Osteoblast (primary cell): ENCODE measurements around the gene ASMTL. TPM values are rescaled to one million over a fixed set of nuclear protein-coding genes. Genes with fewer than 3 reads are reported as not detected.

Experiments
- DNase-seq: peaks from one replicate; pipeline ENCODE4 v3.0.0; 2011; ENCODE audit warnings: low spot score, mixed read lengths; ENCODE audit not compliant: insufficient read length; ENCODE audit errors: missing footprints
- H2AFZ ChIP-seq: 2 replicates; pipeline ENCODE4 v1.6.0; 2011; ENCODE audit warnings: mild to moderate bottlenecking, low read length
- H3K27ac ChIP-seq: 2 replicates; pipeline ENCODE4 v1.5.1; 2011; ENCODE audit warnings: mild to moderate bottlenecking, low read depth, low read length, moderate library complexity
- H3K27me3 ChIP-seq: 2 replicates; pipeline ENCODE4 v1.6.0; 2012; ENCODE audit warnings: mild to moderate bottlenecking, control low read depth, inconsistent platforms, low read length, moderate library complexity; ENCODE audit not compliant: insufficient read depth
- H3K36me3 ChIP-seq: 2 replicates; pipeline ENCODE4 v1.5.1; 2011; ENCODE audit warnings: mild to moderate bottlenecking, low read length, control low read depth, moderate library complexity; ENCODE audit not compliant: insufficient read depth
- H3K4me1 ChIP-seq: 2 replicates; pipeline ENCODE4 v1.5.1; 2011; ENCODE audit warnings: mild to moderate bottlenecking, low read length, control low read depth, moderate library complexity; ENCODE audit not compliant: insufficient read depth
- H3K4me2 ChIP-seq: 2 replicates; pipeline ENCODE4 v1.6.0; 2011; ENCODE audit warnings: mild to moderate bottlenecking, low read length; ENCODE audit not compliant: insufficient read depth
- H3K4me3 ChIP-seq: fragments of 200-600 bp; sonication (generic); 3 replicates; pipeline ENCODE4 v1.5.1; 2012; ENCODE audit warnings: mild to moderate bottlenecking, low read length, inconsistent platforms; ENCODE audit not compliant: insufficient read depth
- H3K79me2 ChIP-seq: 2 replicates; pipeline ENCODE4 v1.6.0; 2012; ENCODE audit warnings: mild to moderate bottlenecking, low read length, control low read depth, inconsistent platforms; ENCODE audit not compliant: insufficient read depth
- H3K9me3 ChIP-seq: 2 replicates; pipeline ENCODE4 v1.5.1; 2011; ENCODE audit warnings: low read depth, low read length, control low read depth
- H4K20me1 ChIP-seq: 2 replicates; pipeline ENCODE4 v1.6.0; 2012; ENCODE audit warnings: mild to moderate bottlenecking, low read length, control low read depth; ENCODE audit not compliant: insufficient read depth
- total RNA-seq: library from RNA; depleted of rRNA; stranded (reverse); fragments of >200 nt; gene quantifications from 2 replicates; pipeline ENCODE4 v1.2.3, GENCODE V29; 2012
- TF ChIP-seq, protein P1 (sequence below): IDR thresholded peaks from 2 replicates; pipeline ENCODE4 v1.5.1; 2011; ENCODE audit warnings: mild to moderate bottlenecking, low read depth, low read length, moderate library complexity; ENCODE audit errors: extremely low read depth

ASMTL gene
- total RNA-seq, 1 donor: 24.6 TPM

DNA sequence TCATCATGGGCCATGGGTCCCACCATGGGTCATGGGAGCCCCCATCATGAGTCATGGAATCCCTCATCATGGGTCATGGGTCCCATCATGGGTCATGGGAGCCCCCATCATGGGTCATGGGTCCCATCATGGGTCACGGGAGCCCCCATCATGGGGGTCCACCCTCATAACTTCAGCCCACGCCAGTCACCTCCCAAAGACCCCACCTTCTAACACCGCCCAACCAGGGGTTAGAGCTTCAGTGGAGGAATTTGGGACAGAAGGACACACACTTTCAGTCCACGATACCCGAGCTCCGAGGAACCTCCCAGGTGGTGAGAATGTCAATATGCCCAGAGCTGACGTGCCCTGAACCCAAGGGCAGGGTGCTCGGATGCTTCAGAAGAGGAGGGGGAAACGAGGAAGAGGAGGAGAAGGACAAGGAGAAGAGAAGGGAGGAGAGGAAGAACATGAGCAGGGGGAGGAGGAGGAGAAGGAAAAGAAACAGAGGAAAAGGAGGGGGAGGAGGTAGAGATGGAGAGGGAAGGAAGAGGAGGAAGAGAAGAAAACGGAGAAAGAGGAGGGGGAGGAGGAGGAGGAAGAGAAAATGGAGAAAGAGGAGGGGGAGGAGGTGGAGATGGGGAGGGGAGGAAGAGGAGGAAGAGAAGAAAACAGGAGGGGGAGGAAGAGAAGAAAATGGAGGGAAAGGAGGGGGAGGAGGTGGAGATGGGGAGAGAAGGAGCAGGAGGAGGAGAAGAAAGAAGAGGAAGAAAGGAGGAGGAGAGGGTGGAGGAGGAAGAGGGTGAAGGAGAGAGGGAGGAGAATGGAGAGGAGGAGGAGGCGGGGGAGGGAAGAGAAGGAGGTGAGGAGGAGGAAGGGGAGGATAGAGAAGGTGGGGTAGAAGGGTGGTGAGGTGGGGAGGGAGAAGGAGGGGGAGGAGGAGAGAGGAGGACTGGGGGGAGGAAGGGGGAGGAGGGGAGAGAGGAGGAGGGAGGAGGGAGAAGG is 98.4 kb downstream of the ASMTL start:
- H3K9me3 ChIP-seq: no peaks in the 10 kb centered on the region
- H3K27me3 ChIP-seq: no peaks in the 10 kb centered on the region
- H3K36me3 ChIP-seq: no peaks in the 10 kb centered on the region
- no peaks in the 10 kb centered on the region for H4K20me1 ChIP-seq
- no peaks in the 10 kb centered on the region for H3K79me2 ChIP-seq
- H3K4me3 ChIP-seq: no peak overlapping the region
- TF ChIP-seq, protein P1, sequence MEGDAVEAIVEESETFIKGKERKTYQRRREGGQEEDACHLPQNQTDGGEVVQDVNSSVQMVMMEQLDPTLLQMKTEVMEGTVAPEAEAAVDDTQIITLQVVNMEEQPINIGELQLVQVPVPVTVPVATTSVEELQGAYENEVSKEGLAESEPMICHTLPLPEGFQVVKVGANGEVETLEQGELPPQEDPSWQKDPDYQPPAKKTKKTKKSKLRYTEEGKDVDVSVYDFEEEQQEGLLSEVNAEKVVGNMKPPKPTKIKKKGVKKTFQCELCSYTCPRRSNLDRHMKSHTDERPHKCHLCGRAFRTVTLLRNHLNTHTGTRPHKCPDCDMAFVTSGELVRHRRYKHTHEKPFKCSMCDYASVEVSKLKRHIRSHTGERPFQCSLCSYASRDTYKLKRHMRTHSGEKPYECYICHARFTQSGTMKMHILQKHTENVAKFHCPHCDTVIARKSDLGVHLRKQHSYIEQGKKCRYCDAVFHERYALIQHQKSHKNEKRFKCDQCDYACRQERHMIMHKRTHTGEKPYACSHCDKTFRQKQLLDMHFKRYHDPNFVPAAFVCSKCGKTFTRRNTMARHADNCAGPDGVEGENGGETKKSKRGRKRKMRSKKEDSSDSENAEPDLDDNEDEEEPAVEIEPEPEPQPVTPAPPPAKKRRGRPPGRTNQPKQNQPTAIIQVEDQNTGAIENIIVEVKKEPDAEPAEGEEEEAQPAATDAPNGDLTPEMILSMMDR: no peak
- no peak for DNase-seq
- H2AFZ ChIP-seq: no peak overlapping the region
- H3K4me1 ChIP-seq: no peaks in the 10 kb centered on the region
- H3K4me2 ChIP-seq: no peak overlapping the region
- H3K27ac ChIP-seq: no peak overlapping the region

Other genes starting within 250 kb of the ASMTL start
- 0.29 and 1.1 TPM in 2 replicates for gene CRLF2, start 240.3 kb downstream of the ASMTL start, total RNA-seq
- 0.29 and 0.36 TPM in 2 replicates for gene CSF2RA, start 184.1 kb downstream of the ASMTL start, total RNA-seq
- 0.72 and 0.88 TPM in 2 replicates for gene IL3RA, start 116.1 kb downstream of the ASMTL start, total RNA-seq
- gene SLC25A6, start 60.8 kb downstream of the ASMTL start, total RNA-seq: 182 and 203 TPM in 2 replicates
- under 0.01 TPM in 1 of 2 replicates, not detected in the other for gene P2RY8, start 84.3 kb upstream of the ASMTL start, total RNA-seq
- 17.7 and 18.5 TPM in 2 replicates for gene AKAP17A, start 138.7 kb upstream of the ASMTL start, total RNA-seq
- gene ASMT, start 162.2 kb upstream of the ASMTL start, total RNA-seq: 0.36 TPM in 1 of 2 replicates, not detected in the other